A549 (cell line): ENCODE data around the gene AHR. TPM values are rescaled to one million over a fixed set of nuclear protein-coding genes. Genes with fewer than 3 reads are reported as not detected.

Experiments used
- ATAC-seq, 2 experiments: fragments of 200-7000 bp in 1 of 2; fragments of >200 bp in 1 of 2; cut with Nextera tagmentation in 1 of 2; cut with Tn5 transposase in 1 of 2; 3 replicates each; pipeline versions ENCODE4 v1.8.0 to v1.9.1; 2018 to 2020; ENCODE audit warnings: mild to moderate bottlenecking in 1 of 2, moderate library complexity in 1 of 2
- CTCF ChIA-PET: fragments of 300-600 bp; sonication (Branson Sonifier 250); formaldehyde crosslinking; extraction: SDS; loops from one replicate; lab custom pipeline; 2021; ENCODE audit warnings: antibody characterized with exemption, inconsistent platforms; lab: Yijun Ruan, JAX
- POLR2A ChIA-PET: fragments of 350-600 bp; formaldehyde crosslinking; extraction: SDS; loops from one replicate; lab custom pipeline; 2021; ENCODE audit warnings: antibody characterized with exemption, inconsistent platforms; lab: Yijun Ruan, JAX
- DNase-seq, 2 experiments: peaks; one replicate each; pipeline versions ENCODE4 v3.0.0 to v3.0.0-alpha.2; 2011 to 2016; ENCODE audit warnings: low read depth in 1 of 2, low spot score in 1 of 2
- FAIRE-seq: peaks from 2 replicates; lab custom pipeline; 2011; peaks lifted over from hg19 to GRCh38; lab: Jason Lieb, UNC
- H3K27ac ChIP-seq, 2 experiments: fragments of >200 bp; sonication (Bioruptor Twin); formaldehyde crosslinking; 3 replicates each; pipeline ENCODE4 v1.5.1; 2016 to 2017
- H3K4me1 ChIP-seq: fragments of >200 bp; sonication (Bioruptor Twin); formaldehyde crosslinking; 3 replicates; pipeline ENCODE4 v1.6.1; 2016
- H3K4me2 ChIP-seq: fragments of >200 bp; sonication (Bioruptor Twin); formaldehyde crosslinking; 3 replicates; pipeline ENCODE4 v1.6.1; 2016
- H3K4me3 ChIP-seq: fragments of >200 bp; sonication (Bioruptor Twin); formaldehyde crosslinking; 3 replicates; pipeline ENCODE4 v1.5.1; 2016
- H3K9me3 ChIP-seq: fragments of >200 bp; sonication (Bioruptor Twin); formaldehyde crosslinking; 3 replicates; pipeline ENCODE4 v1.6.1; 2016
- CBX2 ChIP-seq: fragments of 200-600 bp; sonication (generic); IDR thresholded peaks from 2 replicates; pipeline ENCODE4 v1.6.1; 2016; ENCODE audit warnings: low read depth, mild to moderate bottlenecking, borderline replicate concordance
- CBX8 ChIP-seq: fragments of 200-600 bp; sonication (generic); IDR thresholded peaks from 2 replicates; pipeline ENCODE4 v1.6.1; 2016
- EHF ChIP-seq: fragments of 250-450 bp; sonication (Bioruptor Pico); IDR thresholded peaks from 2 replicates; pipeline ENCODE4 v1.5.0; 2020; ENCODE audit warnings: mild to moderate bottlenecking
- EHMT2 ChIP-seq: fragments of 200-600 bp; sonication (generic); IDR thresholded peaks from 2 replicates; pipeline ENCODE4 v1.6.1; 2016; ENCODE audit warnings: antibody characterized with exemption, low read depth, mild to moderate bottlenecking, moderate library complexity
- EP300 ChIP-seq, 2 experiments: fragments of >200 bp; sonication (Bioruptor Twin); formaldehyde crosslinking; IDR thresholded peaks; 2 replicates in 1 of 2; 3 replicates in 1 of 2; pipeline ENCODE4 v1.6.1; 2016 to 2017
- FOSB ChIP-seq: fragments of 250-450 bp; sonication (Bioruptor Pico); IDR thresholded peaks from 2 replicates; pipeline ENCODE4 v1.5.0; 2020; ENCODE audit warnings: mild to moderate bottlenecking, moderate library complexity
- FOSL2 ChIP-seq, 2 experiments: fragments of 450-650 bp in 1 of 2; fragments of >200 bp in 1 of 2; sonication (Bioruptor Twin) in 1 of 2; formaldehyde crosslinking; IDR thresholded peaks; 2 replicates each; pipeline versions ENCODE4 v1.5.0 to v1.6.1; 2016 to 2020; ENCODE audit warnings: mild to moderate bottlenecking in 1 of 2, moderate library complexity in 1 of 2
- FOXS1 ChIP-seq: fragments of 250-450 bp; sonication (Bioruptor Pico); IDR thresholded peaks from 2 replicates; pipeline ENCODE4 v1.5.0; 2020; ENCODE audit warnings: mild to moderate bottlenecking, moderate library complexity
- HDAC2 ChIP-seq: fragments of 200-600 bp; sonication (generic); IDR thresholded peaks from 2 replicates; pipeline ENCODE4 v1.6.1; 2016
- HEYL ChIP-seq: fragments of 250-450 bp; sonication (Bioruptor Pico); IDR thresholded peaks from 2 replicates; pipeline ENCODE4 v1.8.0; 2021; ENCODE audit warnings: mild to moderate bottlenecking, moderate library complexity
- HOXA7 ChIP-seq: fragments of 250-450 bp; sonication (Bioruptor Pico); IDR thresholded peaks from 2 replicates; pipeline ENCODE4 v1.5.0; 2020; ENCODE audit warnings: mild to moderate bottlenecking, moderate library complexity
- HOXB13 ChIP-seq: fragments of 250-450 bp; sonication (Bioruptor Pico); IDR thresholded peaks from 2 replicates; pipeline ENCODE4 v1.5.0; 2020; ENCODE audit warnings: low read depth, mild to moderate bottlenecking, moderate library complexity
- HOXB5 ChIP-seq: fragments of 250-450 bp; sonication (Bioruptor Pico); IDR thresholded peaks from 2 replicates; pipeline ENCODE4 v1.5.0; 2020; ENCODE audit warnings: mild to moderate bottlenecking, moderate library complexity
- JUN ChIP-seq, 2 experiments: fragments of >200 bp; sonication (Bioruptor Twin); formaldehyde crosslinking; IDR thresholded peaks; 2 replicates in 1 of 2; 3 replicates in 1 of 2; pipeline ENCODE4 v1.6.1; 2016 to 2017
- KDM1A ChIP-seq: fragments of 200-600 bp; sonication (generic); IDR thresholded peaks from 2 replicates; pipeline ENCODE4 v1.6.1; 2016; ENCODE audit warnings: low read depth, mild to moderate bottlenecking
- KDM5A ChIP-seq: fragments of 200-600 bp; sonication (generic); IDR thresholded peaks from 2 replicates; pipeline ENCODE4 v1.6.1; 2016; ENCODE audit warnings: antibody characterized with exemption, mild to moderate bottlenecking
- MYC ChIP-seq: IDR thresholded peaks from 2 replicates; pipeline ENCODE4 v1.6.1; 2012; ENCODE audit warnings: mild to moderate bottlenecking, inconsistent platforms, low read length, improper control_type of control experiment, borderline replicate concordance
- NFE2L2 ChIP-seq: fragments of 150-350 bp; conservative IDR thresholded peaks from 2 replicates; pipeline ENCODE4 v1.6.1; 2014; ENCODE audit warnings: low read length
- NPAS2 ChIP-seq: fragments of 250-450 bp; sonication (Bioruptor Pico); IDR thresholded peaks from 2 replicates; pipeline ENCODE4 v1.8.0; 2022; ENCODE audit warnings: mild to moderate bottlenecking, moderate library complexity, borderline replicate concordance
- POLR2A ChIP-seq: IDR thresholded peaks from 2 replicates; pipeline ENCODE4 v1.6.1; 2012; ENCODE audit warnings: mild to moderate bottlenecking, low read length
- POLR2AphosphoS2 ChIP-seq: conservative IDR thresholded peaks from 2 replicates; pipeline ENCODE4 v1.6.1; 2012; ENCODE audit warnings: low read length, improper control_type of control experiment, inconsistent platforms
- RAD21 ChIP-seq, 2 experiments: fragments of >200 bp in 1 of 2; sonication (Bioruptor Twin) in 1 of 2; formaldehyde crosslinking in 1 of 2; IDR thresholded peaks in 1 of 2; conservative IDR thresholded peaks in 1 of 2; 2 replicates in 1 of 2; 3 replicates in 1 of 2; pipeline ENCODE4 v1.6.1; 2012 to 2018; ENCODE audit warnings: inconsistent platforms in 1 of 2
- RARB ChIP-seq: fragments of 250-450 bp; sonication (Bioruptor Pico); IDR thresholded peaks from 2 replicates; pipeline ENCODE4 v1.8.0; 2021; ENCODE audit warnings: mild to moderate bottlenecking, moderate library complexity
- RFX5 ChIP-seq: fragments of 450-650 bp; IDR thresholded peaks from 2 replicates; pipeline ENCODE4 v1.7.1; 2014; ENCODE audit warnings: antibody characterized with exemption, mild to moderate bottlenecking, moderate library complexity
- RNF2 ChIP-seq: fragments of 200-600 bp; sonication (generic); IDR thresholded peaks from 2 replicates; pipeline ENCODE4 v1.6.1; 2016; ENCODE audit warnings: low read depth, mild to moderate bottlenecking, antibody characterized with exemption, moderate library complexity, borderline replicate concordance
- SREBF2 ChIP-seq: fragments of 450-650 bp; IDR thresholded peaks from 2 replicates; pipeline ENCODE4 v1.6.1; 2014; ENCODE audit warnings: mild to moderate bottlenecking, moderate library complexity
- TP53 ChIP-seq: fragments of 250-450 bp; sonication (Bioruptor Pico); IDR thresholded peaks from 2 replicates; pipeline ENCODE4 v1.5.0; 2021; ENCODE audit warnings: mild to moderate bottlenecking, moderate library complexity
- ZC3H11A ChIP-seq: fragments of 450-650 bp; IDR thresholded peaks from 2 replicates; pipeline ENCODE4 v1.6.1; 2014; ENCODE audit warnings: antibody characterized with exemption, mild to moderate bottlenecking
- ZFP36 ChIP-seq: fragments of 450-650 bp; IDR thresholded peaks from 2 replicates; pipeline ENCODE4 v1.6.1; 2014; ENCODE audit warnings: borderline replicate concordance; ENCODE audit not compliant: partially characterized antibody
- ZNF302 ChIP-seq: fragments of 250-450 bp; sonication (Bioruptor Pico); IDR thresholded peaks from 2 replicates; pipeline ENCODE4 v1.9.0; 2021; ENCODE audit warnings: inconsistent platforms, mild to moderate bottlenecking, moderate library complexity
- ZSCAN20 ChIP-seq: fragments of 250-450 bp; sonication (Bioruptor Pico); IDR thresholded peaks from 2 replicates; pipeline ENCODE4 v1.8.0; 2022; ENCODE audit warnings: mild to moderate bottlenecking, moderate library complexity
- WGBS: methylation state at CpG from one replicate; pipeline ENCODE4 v1.1.6; 2017; ENCODE audit errors: missing lambda C conversion rate; 5-methylcytosine and 5-hydroxymethylcytosine counted together
- polyA minus RNA-seq: library from RNA; depleted of rRNA, polyadenylated mRNA; stranded (reverse); fragments of >200 nt; gene quantifications from 2 replicates; pipeline ENCODE4 v1.2.3, GENCODE V29; 2011; rRNA and poly(A)+ RNA removed
- polyA plus RNA-seq, 4 experiments: library from polyadenylated mRNA; depleted of rRNA in 3 of 4; stranded (reverse); fragments of >200 nt; fragmentation: RNase III in 1 of 4; extraction: RNeasy Plus Mini Kit Qiagen cat#74134 plus additional on column Dnase treatment in 1 of 4; gene quantifications; 2 replicates in 3 of 4; 3 replicates in 1 of 4; pipeline ENCODE4 v1.2.3, GENCODE V29; 2011 to 2017
- TF ChIP-seq, protein P1 (sequence below): fragments of 150-350 bp; IDR thresholded peaks from 2 replicates; pipeline ENCODE4 v1.6.1; 2014; ENCODE audit warnings: low read depth, mild to moderate bottlenecking, low read length
- TF ChIP-seq, protein P2 (sequence below): fragments of 250-450 bp; sonication (Bioruptor Pico); IDR thresholded peaks from 2 replicates; pipeline ENCODE4 v1.5.0; 2021; ENCODE audit warnings: mild to moderate bottlenecking, moderate library complexity, borderline replicate concordance
- TF ChIP-seq, protein P3 (sequence below): fragments of 250-450 bp; sonication (Bioruptor Pico); IDR thresholded peaks from 2 replicates; pipeline ENCODE4 v1.5.0; 2020; ENCODE audit warnings: low read depth, mild to moderate bottlenecking, moderate library complexity
- TF ChIP-seq, protein P4 (sequence below): fragments of >200 bp; sonication (Bioruptor Twin); formaldehyde crosslinking; IDR thresholded peaks from 3 replicates; pipeline ENCODE4 v1.6.1; 2016
- TF ChIP-seq, protein P5 (sequence below): fragments of >200 bp; sonication (Bioruptor Twin); formaldehyde crosslinking; IDR thresholded peaks from 2 replicates; pipeline ENCODE4 v1.6.1; 2016

The AHR gene
- polyA plus RNA-seq (2011; rRNA removed) (14.3 and 50.1 TPM in 2 replicates), polyA plus RNA-seq (2017; fragmentation: RNase III; extraction: RNeasy Plus Mini Kit Qiagen cat#74134 plus additional on column Dnase treatment) (7.8 to 11.4 TPM (median 9.1 TPM) in 3 replicates), polyA minus RNA-seq (14.6 and 15.9 TPM in 2 replicates)
- polyA plus RNA-seq (2012; cell fraction: cytosol; rRNA removed), result 1.9 and 2.4 TPM in 2 replicates
- polyA plus RNA-seq (2012; cell fraction: nucleus; rRNA removed), result 4.5 and 7.6 TPM in 2 replicates

DNA sequence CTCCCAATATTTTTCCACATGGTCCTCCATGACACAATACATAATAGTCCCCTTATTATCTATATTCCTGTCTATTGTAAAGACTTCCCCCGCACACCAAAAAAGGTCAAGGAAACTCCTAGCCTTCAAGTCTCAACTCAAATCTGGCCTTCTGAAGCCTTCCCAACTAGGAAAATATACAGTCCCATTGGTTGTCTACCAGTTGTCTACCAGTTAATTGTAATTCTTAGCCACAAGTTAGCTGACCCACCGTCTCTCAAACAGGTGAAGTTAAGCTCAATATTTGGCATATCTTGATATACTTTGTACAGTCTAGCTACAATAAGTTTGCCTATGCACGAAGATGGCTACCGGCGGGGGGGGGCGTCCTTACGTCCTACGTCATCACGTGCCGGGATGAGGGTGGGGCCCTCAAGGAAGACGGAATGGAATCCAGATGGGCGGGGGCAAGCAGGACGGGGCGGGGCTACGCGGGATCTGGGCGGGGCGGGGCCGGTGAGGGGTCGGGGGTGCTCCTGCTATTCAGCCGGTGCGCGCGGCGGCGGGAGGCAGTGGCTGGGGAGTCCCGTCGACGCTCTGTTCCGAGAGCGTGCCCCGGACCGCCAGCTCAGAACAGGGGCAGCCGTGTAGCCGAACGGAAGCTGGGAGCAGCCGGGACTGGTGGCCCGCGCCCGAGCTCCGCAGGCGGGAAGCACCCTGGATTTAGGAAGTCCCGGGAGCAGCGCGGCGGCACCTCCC, at the start of gene AHR:
AHR (plus strand) TSS at position 551 of the 738 bp plus-strand sequence. CDS start 613 bp downstream, outside the sequence.
- peaks cover 28% of the 10 kb centered on the region for H3K4me1 ChIP-seq
- 3% methylated on average over 21 of the region's 46 CpGs for WGBS
- H3K4me3 ChIP-seq, result peak within 1 kb of the TSS; percentile 84
- peak within 1 kb of the TSS; percentile 90 to 95 for H3K27ac ChIP-seq
- peak within 1 kb of the TSS; percentile 83 for H3K4me2 ChIP-seq
- ChIA-PET POLR2A (interaction anchor here (0.6 to 2.9 kb wide), 17 partner anchors 9 to 350 kb away, joined by 3 to 20 read pairs (median 5); no protein-coding TSS in a partner anchor), CTCF (interaction anchor here (1.0 to 3.9 kb wide), 6 partner anchors 22 to 315 kb away, joined by 3 to 17 read pairs (median 3); no protein-coding TSS in a partner anchor)
- H3K9me3 ChIP-seq, result peaks cover 6% of the 10 kb centered on the region; the same call in 1 of the 3 replicates
- no peak for FAIRE-seq
- DNase-seq, result peak; percentile 59 to 97
- peak; percentile 91 to 92 for ATAC-seq
- TF ChIP-seq NPAS2 (CRISPR knock-in tag), result no peak
- TF ChIP-seq, protein P1, sequence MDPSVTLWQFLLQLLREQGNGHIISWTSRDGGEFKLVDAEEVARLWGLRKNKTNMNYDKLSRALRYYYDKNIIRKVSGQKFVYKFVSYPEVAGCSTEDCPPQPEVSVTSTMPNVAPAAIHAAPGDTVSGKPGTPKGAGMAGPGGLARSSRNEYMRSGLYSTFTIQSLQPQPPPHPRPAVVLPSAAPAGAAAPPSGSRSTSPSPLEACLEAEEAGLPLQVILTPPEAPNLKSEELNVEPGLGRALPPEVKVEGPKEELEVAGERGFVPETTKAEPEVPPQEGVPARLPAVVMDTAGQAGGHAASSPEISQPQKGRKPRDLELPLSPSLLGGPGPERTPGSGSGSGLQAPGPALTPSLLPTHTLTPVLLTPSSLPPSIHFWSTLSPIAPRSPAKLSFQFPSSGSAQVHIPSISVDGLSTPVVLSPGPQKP, result no peak
- no peak for TF ChIP-seq ZC3H11A
- TF ChIP-seq RFX5, result no peak
- no peak; the same call in 1 of the 2 replicates for TF ChIP-seq FOXS1 (CRISPR knock-in tag)
- TF ChIP-seq, protein P2, sequence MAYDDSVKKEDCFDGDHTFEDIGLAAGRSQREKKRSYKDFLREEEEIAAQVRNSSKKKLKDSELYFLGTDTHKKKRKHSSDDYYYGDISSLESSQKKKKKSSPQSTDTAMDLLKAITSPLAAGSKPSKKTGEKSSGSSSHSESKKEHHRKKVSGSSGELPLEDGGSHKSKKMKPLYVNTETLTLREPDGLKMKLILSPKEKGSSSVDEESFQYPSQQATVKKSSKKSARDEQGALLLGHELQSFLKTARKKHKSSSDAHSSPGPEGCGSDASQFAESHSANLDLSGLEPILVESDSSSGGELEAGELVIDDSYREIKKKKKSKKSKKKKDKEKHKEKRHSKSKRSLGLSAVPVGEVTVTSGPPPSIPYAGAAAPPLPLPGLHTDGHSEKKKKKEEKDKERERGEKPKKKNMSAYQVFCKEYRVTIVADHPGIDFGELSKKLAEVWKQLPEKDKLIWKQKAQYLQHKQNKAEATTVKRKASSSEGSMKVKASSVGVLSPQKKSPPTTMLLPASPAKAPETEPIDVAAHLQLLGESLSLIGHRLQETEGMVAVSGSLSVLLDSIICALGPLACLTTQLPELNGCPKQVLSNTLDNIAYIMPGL (CRISPR knock-in tag), result no peak
- no peak for TF ChIP-seq SREBF2
- no peak for TF ChIP-seq RARB (CRISPR knock-in tag)
- peak; percentile 3 to 26; a peak in 1 of 5 replicates for TF ChIP-seq RAD21 (conservative IDR thresholded peaks at IDR 0.05 in 1 of 2, IDR thresholded peaks at IDR 0.05 in 1 of 2)
- TF ChIP-seq FOSL2 (IDR thresholded peaks at IDR 0.05), result no peak
- TF ChIP-seq FOSL2 (CRISPR knock-in tag; IDR thresholded peaks at IDR 0.05), result no peak
- TF ChIP-seq HOXB5 (CRISPR knock-in tag), result no peak
- TF ChIP-seq POLR2AphosphoS2, result no peak
- TF ChIP-seq, protein P3, sequence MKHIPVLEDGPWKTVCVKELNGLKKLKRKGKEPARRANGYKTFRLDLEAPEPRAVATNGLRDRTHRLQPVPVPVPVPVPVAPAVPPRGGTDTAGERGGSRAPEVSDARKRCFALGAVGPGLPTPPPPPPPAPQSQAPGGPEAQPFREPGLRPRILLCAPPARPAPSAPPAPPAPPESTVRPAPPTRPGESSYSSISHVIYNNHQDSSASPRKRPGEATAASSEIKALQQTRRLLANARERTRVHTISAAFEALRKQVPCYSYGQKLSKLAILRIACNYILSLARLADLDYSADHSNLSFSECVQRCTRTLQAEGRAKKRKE (CRISPR knock-in tag), result no peak
- no peak for TF ChIP-seq HEYL
- no peak for TF ChIP-seq NFE2L2
- no peak for TF ChIP-seq ZFP36
- TF ChIP-seq, protein P4, sequence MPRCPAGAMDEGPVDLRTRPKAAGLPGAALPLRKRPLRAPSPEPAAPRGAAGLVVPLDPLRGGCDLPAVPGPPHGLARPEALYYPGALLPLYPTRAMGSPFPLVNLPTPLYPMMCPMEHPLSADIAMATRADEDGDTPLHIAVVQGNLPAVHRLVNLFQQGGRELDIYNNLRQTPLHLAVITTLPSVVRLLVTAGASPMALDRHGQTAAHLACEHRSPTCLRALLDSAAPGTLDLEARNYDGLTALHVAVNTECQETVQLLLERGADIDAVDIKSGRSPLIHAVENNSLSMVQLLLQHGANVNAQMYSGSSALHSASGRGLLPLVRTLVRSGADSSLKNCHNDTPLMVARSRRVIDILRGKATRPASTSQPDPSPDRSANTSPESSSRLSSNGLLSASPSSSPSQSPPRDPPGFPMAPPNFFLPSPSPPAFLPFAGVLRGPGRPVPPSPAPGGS, result peak; percentile 85; the same call in 2 of the 3 replicates
- TF ChIP-seq ZSCAN20, result peak; percentile 73; the same call in 1 of the 2 replicates
- peak; percentile 47 to 79; a peak in 3 of 5 replicates for TF ChIP-seq JUN (IDR thresholded peaks at IDR 0.05)
- no peak for TF ChIP-seq EP300 (IDR thresholded peaks at IDR 0.05)
- TF ChIP-seq FOSB, result no peak
- TF ChIP-seq EHF (CRISPR knock-in tag), result peak; percentile 83
- TF ChIP-seq, protein P5, sequence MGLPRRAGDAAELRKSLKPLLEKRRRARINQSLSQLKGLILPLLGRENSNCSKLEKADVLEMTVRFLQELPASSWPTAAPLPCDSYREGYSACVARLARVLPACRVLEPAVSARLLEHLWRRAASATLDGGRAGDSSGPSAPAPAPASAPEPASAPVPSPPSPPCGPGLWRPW, result no peak
- peak; percentile 68; the same call in 1 of the 2 replicates for TF ChIP-seq HOXB13 (CRISPR knock-in tag)
- TF ChIP-seq KDM5A, result no peak
- TF ChIP-seq CBX2, result no peak
- TF ChIP-seq CBX8, result no peak
- TF ChIP-seq EHMT2, result peak; percentile 91
- no peak for TF ChIP-seq TP53 (CRISPR knock-in tag)
- no peak for TF ChIP-seq HDAC2
- no peak for TF ChIP-seq KDM1A
- TF ChIP-seq POLR2A, result peak; percentile 95
- TF ChIP-seq RNF2, result no peak
- no peak for TF ChIP-seq MYC
- TF ChIP-seq HOXA7 (CRISPR knock-in tag), result no peak
- TF ChIP-seq ZNF302, result no peak
